Kidney epithelial cell (primary cell): ENCODE results near the gene DISP1. TPM values are rescaled to one million over a fixed set of nuclear protein-coding genes. Genes with fewer than 3 reads are reported as not detected.

Experiments used
- DNase-seq: peaks from one replicate; pipeline ENCODE4 v3.0.0-alpha.2; 2010; ENCODE audit warnings: low read depth
- H3K27me3 ChIP-seq: 2 replicates; pipeline ENCODE4 v1.6.0; 2011; ENCODE audit warnings: low read length; ENCODE audit not compliant: control insufficient read depth, insufficient read depth
- H3K36me3 ChIP-seq: 2 replicates; pipeline ENCODE4 v1.5.1; 2011; ENCODE audit warnings: low read length; ENCODE audit not compliant: control insufficient read depth, insufficient read depth
- H3K4me3 ChIP-seq: 2 replicates; pipeline ENCODE4 v1.5.1; 2011; ENCODE audit warnings: low read depth, mild to moderate bottlenecking, control low read depth, low read length
- CTCF ChIP-seq: IDR thresholded peaks from 2 replicates; pipeline ENCODE4 v1.5.1; 2011; ENCODE audit warnings: mild to moderate bottlenecking, moderate library complexity, low read length, control low read depth, inconsistent platforms; ENCODE audit not compliant: insufficient read depth, poor library complexity, severe bottlenecking
- total RNA-seq: library from RNA; depleted of rRNA; stranded (reverse); fragments of >200 nt; gene quantifications from 2 replicates; pipeline ENCODE4 v1.2.3, GENCODE V29; 2015

The DISP1 gene
- total RNA-seq, 1 donor from 2014 or later: 4.7 TPM

- no peak for TF ChIP-seq CTCF
- no peaks in the 10 kb centered on the region for H3K36me3 ChIP-seq
- no peak for DNase-seq
- no peaks in the 10 kb centered on the region for H3K27me3 ChIP-seq
- H3K4me3 ChIP-seq: no peak overlapping the region
Measured at GRCh38 chr1:222818171-222818570, 3.3 kb downstream of the DISP1 start.

GRCh38 chr1:222820171-222820712 is 5.4 kb downstream of the DISP1 start:
- Histone ChIP-seq H3K36me3 (no peaks in the 10 kb centered on the region), H3K27me3 (no peaks in the 10 kb centered on the region), H3K4me3 (no peak overlapping the region)
- TF ChIP-seq CTCF: no peak
- DNase-seq: no peak

GRCh38 chr1:222821239-222821638 is 6.4 kb downstream of the DISP1 start:
- H3K36me3 ChIP-seq: no peaks in the 10 kb centered on the region
- TF ChIP-seq CTCF: no peak
- DNase-seq: no peak
- no peak overlapping the region for H3K4me3 ChIP-seq
- no peaks in the 10 kb centered on the region for H3K27me3 ChIP-seq

- Histone ChIP-seq H3K36me3 (no peaks in the 10 kb centered on the region), H3K27me3 (no peaks in the 10 kb centered on the region), H3K4me3 (no peak overlapping the region)
- no peak for DNase-seq
- TF ChIP-seq CTCF: no peak
Measured at GRCh38 chr1:222823695-222824094, 8.9 kb downstream of the DISP1 start.

GRCh38 chr1:222824641-222825040 is 9.8 kb downstream of the DISP1 start:
- no peak for DNase-seq
- Histone ChIP-seq H3K4me3 (no peak overlapping the region), H3K27me3 (no peaks in the 10 kb centered on the region), H3K36me3 (no peaks in the 10 kb centered on the region)
- no peak for TF ChIP-seq CTCF

- H3K36me3 ChIP-seq: no peaks in the 10 kb centered on the region
- no peaks in the 10 kb centered on the region for H3K27me3 ChIP-seq
- H3K4me3 ChIP-seq: no peak overlapping the region
- DNase-seq: no peak
- TF ChIP-seq CTCF: peak; percentile 20
Measured at GRCh38 chr1:222828939-222829338, 14.1 kb downstream of the DISP1 start.
